Thoracic aorta (tissue), 2 donors: ENCODE measurements around the gene GRB10. TPM values are rescaled to one million over a fixed set of nuclear protein-coding genes. Genes with fewer than 3 reads are reported as not detected.
A peak's percentile ranks its signal among the peaks of the same experiment; 100 is the strongest.

Source experiments
- ATAC-seq: fragments of 150-250 bp; one replicate; pipeline ENCODE4 v1.8.0; 2017; ENCODE audit warnings: low read depth; ENCODE audit not compliant: insufficient number of reproducible peaks, low FRiP score
- DNase-seq: peaks from one replicate; pipeline ENCODE4 v3.0.0-alpha.2; 2020; ENCODE audit warnings: low spot score
- H3K27ac ChIP-seq, 2 donors: fragments of 200-600 bp; sonication (generic); 1 replicate in 1 of 2; 2 replicates in 1 of 2; pipeline ENCODE4 v1.5.1; 2016; ENCODE audit warnings: mild to moderate bottlenecking in 2 of 2, moderate library complexity in 2 of 2
- H3K27me3 ChIP-seq: fragments of 200-600 bp; sonication (generic); replicated peaks from 2 replicates; pipeline ENCODE4 v1.6.0; 2016; ENCODE audit warnings: mild to moderate bottlenecking; ENCODE audit not compliant: insufficient read depth
- H3K36me3 ChIP-seq: fragments of 200-600 bp; sonication (generic); one replicate; pipeline ENCODE4 v1.5.1; 2016
- H3K4me1 ChIP-seq, 2 donors: fragments of 200-600 bp; sonication (generic); 1 replicate in 1 of 2; 2 replicates in 1 of 2; pipeline versions ENCODE4 v1.5.1 to v1.6.0; 2016; ENCODE audit warnings: low read depth in 2 of 2, mild to moderate bottlenecking in 1 of 2; ENCODE audit not compliant: control insufficient read depth in 1 of 2
- H3K4me3 ChIP-seq: fragments of 200-600 bp; sonication (generic); 2 replicates; pipeline ENCODE4 v1.5.1; 2016; ENCODE audit warnings: mild to moderate bottlenecking
- H3K9me3 ChIP-seq: fragments of 200-600 bp; sonication (generic); 2 replicates; pipeline ENCODE4 v1.5.1; 2016
- total RNA-seq, 2 donors: library from RNA; depleted of rRNA; stranded (reverse); fragments of >200 nt; gene quantifications; one replicate each; pipeline versions ENCODE4 v1.1.0 to v1.2.3, GENCODE V29; 2016
- TF ChIP-seq, protein P1 (sequence below): fragments of 200-600 bp; sonication (generic); IDR thresholded peaks from one replicate; pipeline ENCODE4 v1.5.1; 2019; ENCODE audit warnings: antibody characterized with exemption

Gene GRB10
- total RNA-seq, 2 donors from 2014 or later = 59.2 to 104 TPM

DNA sequence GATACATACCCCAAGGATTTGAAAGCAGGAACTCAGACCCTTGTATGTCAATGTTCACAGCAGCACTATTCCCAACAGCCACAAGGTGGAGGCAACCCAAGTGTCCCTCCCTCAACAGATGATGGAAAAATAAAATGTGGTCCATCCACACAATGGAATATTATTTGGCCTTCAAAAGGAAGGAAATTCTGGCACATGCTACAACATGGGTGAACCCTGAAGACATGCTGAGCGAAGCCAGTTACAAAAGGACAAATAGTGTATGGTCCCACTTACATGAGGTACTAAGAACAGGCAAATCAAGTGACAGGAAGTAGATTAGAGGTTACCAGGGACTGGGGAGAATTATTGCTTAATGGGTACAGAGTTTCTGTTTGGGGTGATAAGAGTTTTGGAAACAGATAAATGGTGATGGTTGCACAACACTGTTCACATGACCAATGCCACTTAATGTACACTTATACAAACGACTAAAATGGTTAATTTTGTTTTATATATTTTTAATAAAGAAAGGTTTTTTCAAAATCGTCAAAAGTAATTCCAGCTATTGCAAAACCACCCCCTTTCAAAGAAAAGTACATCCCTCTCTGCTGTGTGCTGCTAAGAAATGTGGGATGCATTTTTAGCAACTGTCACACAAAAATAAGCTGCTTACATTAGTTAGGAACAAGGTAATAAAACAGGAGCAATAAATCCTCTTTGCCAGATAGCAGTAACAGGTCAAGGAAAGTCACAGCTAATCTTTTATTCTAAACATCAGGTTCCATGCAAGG is 85.7 kb downstream of the GRB10 start:
- DNase-seq (no peak), ATAC-seq (no peak)

DNA sequence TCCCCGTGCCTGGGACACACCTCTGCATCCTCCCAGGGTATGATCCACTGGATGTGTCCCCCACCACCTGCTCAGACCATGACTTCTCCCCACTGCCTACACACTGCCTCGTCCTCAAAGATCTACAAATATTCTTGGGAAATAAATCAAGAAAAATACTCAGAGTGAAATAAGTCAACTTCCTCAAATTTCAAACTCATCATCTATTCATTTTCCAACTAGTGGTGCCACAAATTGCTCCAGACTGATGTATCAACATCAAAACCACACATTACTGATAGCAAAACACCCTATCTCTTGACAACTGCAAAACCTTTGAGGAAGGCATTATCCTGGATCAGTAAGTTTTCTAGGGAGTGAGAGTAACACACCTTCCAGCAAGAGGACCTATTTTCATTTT is 87.7 kb downstream of the GRB10 start:
- ATAC-seq (no peak), DNase-seq (no peak)
- no peak overlapping the region for H3K4me3 ChIP-seq
- no peaks in the 10 kb centered on the region for H3K36me3 ChIP-seq
- peaks cover 6 to 11% of the 10 kb centered on the region in 2 donors for H3K4me1 ChIP-seq
- H3K27ac ChIP-seq = no peak overlapping the region
- H3K9me3 ChIP-seq = no peaks in the 10 kb centered on the region
- TF ChIP-seq, protein P1, sequence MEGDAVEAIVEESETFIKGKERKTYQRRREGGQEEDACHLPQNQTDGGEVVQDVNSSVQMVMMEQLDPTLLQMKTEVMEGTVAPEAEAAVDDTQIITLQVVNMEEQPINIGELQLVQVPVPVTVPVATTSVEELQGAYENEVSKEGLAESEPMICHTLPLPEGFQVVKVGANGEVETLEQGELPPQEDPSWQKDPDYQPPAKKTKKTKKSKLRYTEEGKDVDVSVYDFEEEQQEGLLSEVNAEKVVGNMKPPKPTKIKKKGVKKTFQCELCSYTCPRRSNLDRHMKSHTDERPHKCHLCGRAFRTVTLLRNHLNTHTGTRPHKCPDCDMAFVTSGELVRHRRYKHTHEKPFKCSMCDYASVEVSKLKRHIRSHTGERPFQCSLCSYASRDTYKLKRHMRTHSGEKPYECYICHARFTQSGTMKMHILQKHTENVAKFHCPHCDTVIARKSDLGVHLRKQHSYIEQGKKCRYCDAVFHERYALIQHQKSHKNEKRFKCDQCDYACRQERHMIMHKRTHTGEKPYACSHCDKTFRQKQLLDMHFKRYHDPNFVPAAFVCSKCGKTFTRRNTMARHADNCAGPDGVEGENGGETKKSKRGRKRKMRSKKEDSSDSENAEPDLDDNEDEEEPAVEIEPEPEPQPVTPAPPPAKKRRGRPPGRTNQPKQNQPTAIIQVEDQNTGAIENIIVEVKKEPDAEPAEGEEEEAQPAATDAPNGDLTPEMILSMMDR = no peak
- no peaks in the 10 kb centered on the region for H3K27me3 ChIP-seq

More for the DNA sequence above, 85.7 kb downstream of the GRB10 start:
- Histone ChIP-seq H3K4me3 (no peak overlapping the region), H3K4me1 (peaks cover 6 to 11% of the 10 kb centered on the region in 2 donors), H3K27ac (no peak overlapping the region), H3K9me3 (no peaks in the 10 kb centered on the region), H3K36me3 (no peaks in the 10 kb centered on the region), H3K27me3 (no peaks in the 10 kb centered on the region)
- TF ChIP-seq, protein P1 = peak; percentile 44

DNA sequence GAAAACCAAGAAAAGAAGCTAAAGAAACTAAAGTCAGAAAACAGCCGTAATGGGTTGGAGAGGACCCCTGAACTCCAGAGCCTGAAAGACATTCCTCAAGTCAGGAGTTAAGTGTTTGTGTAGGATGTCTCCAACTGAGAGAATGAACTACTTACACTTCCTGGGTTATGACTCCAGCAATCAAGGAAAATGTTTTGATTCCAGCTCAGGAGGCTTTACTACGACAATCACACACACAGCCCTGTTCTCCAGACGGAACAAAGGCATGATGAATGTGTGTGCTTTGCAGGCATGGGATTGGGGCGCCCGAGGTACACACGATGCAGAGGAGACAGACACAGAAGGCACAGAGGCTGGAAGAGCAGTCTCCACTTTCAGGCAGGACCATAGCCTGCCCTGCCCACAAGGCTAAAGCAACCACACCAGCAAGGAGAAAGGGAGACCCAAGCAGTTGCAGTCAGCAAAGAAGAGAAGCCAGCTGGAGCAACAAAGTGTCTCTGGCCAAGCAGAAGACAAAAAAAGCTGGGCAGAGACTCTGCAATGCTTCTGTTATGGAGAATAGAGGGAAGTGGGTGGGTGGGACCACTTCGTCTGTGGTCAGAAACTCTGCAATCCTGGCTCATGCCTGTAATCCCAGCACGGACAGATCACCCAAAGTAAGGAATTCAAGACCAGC is 89.1 kb downstream of the GRB10 start:
- H3K36me3 ChIP-seq = no peaks in the 10 kb centered on the region
- ATAC-seq = no peak
- peaks cover 6 to 11% of the 10 kb centered on the region in 2 donors for H3K4me1 ChIP-seq
- H3K9me3 ChIP-seq = no peaks in the 10 kb centered on the region
- H3K27me3 ChIP-seq = no peaks in the 10 kb centered on the region
- no peak overlapping the region for H3K4me3 ChIP-seq
- no peak for DNase-seq
- H3K27ac ChIP-seq = no peak overlapping the region
- TF ChIP-seq, protein P1 = no peak

DNA sequence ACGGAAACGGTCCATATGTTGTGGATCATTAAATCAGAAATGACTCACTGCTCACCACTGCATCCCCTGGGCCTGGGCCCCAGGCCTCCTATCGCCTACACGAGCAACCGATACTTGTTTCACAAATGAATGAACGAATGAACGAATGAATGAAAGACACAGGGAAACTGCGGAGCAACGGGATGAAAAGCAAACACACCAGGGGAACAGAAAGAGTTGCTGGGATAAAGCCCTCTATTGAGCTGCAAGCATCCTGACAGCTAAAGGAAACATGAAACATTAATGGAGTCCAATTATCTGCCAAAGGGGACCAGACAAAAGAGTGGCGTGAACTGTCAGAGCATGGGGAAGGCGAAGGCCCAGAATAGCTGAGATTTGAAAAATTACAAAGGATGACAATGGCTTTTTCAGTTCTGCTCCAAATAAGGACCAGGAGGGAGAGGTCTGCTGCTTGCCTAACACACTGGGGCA is 92.1 kb downstream of the GRB10 start:
- H3K4me3 ChIP-seq = no peak overlapping the region
- DNase-seq = no peak
- H3K36me3 ChIP-seq = no peaks in the 10 kb centered on the region
- no peak for ATAC-seq
- no peaks in the 10 kb centered on the region for H3K27me3 ChIP-seq
- no peaks in the 10 kb centered on the region for H3K9me3 ChIP-seq
- no peak overlapping the region for H3K27ac ChIP-seq
- TF ChIP-seq, protein P1 = no peak
- peaks cover 4 to 6% of the 10 kb centered on the region in 2 donors for H3K4me1 ChIP-seq

DNA sequence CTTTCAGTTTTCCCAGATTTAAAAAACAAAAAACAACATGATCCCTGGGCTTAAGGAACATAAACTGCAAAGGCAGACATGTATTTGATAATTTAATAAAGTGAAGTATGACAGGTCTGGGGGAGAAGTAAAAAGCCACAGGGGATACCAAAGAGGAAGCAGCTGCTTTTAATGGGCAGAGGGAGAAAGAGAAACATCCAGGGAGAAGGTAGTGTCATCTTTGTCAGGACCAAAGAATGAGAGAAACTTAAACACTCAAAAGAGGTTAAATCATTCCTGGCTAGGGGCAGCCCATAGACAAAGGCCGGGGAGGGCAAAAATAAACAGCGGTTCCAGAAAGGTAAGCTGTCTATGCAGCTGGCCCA is 94.5 kb downstream of the GRB10 start:
- Histone ChIP-seq H3K27ac (no peak overlapping the region), H3K4me3 (no peak overlapping the region), H3K36me3 (no peaks in the 10 kb centered on the region), H3K4me1 (peaks cover 8 to 17% of the 10 kb centered on the region in 2 donors), H3K27me3 (no peaks in the 10 kb centered on the region), H3K9me3 (no peaks in the 10 kb centered on the region)
- ATAC-seq (no peak), DNase-seq (no peak)
- TF ChIP-seq, protein P1 = no peak
